Activated T-helper 17 cell treated with anti-CD3 and anti-CD28 coated beads, Interleukin-2, amount 50 U/mL, for 72 hours (primary cell): ENCODE data around the gene GJC2. TPM values are rescaled to one million over a fixed set of nuclear protein-coding genes. Genes with fewer than 3 reads are reported as not detected.

Experiments
- total RNA-seq, 2 donors: library from RNA; stranded (reverse); gene quantifications; one replicate each; pipeline ENCODE4 v1.2.3, GENCODE V29; 2022

Gene GJC2
- total RNA-seq, 2 donors from 2014 or later: 0.43 to 0.61 TPM

Other genes with a start within 250 kb of the GJC2 start
- gene WNT9A, start 202.0 kb upstream of the GJC2 start, total RNA-seq: under 1 TPM; 0.09 to 0.24 TPM
- not detected for gene WNT3A, start 142.9 kb upstream of the GJC2 start, total RNA-seq
- 100 to 1,000 TPM; 288 to 364 TPM for gene ARF1, start 67.2 kb upstream of the GJC2 start, total RNA-seq
- 10 to 100 TPM; 18.3 TPM for gene C1orf35, start 46.6 kb upstream of the GJC2 start, total RNA-seq
- gene MRPL55, start 40.6 kb upstream of the GJC2 start, total RNA-seq: 10 to 100 TPM; 42.3 to 48.6 TPM
- 100 to 1,000 TPM; 284 to 285 TPM for gene GUK1, start 9.7 kb upstream of the GJC2 start, total RNA-seq
- 1 to 10 TPM; 6.6 to 8.8 TPM for gene IBA57, start 15.9 kb downstream of the GJC2 start, total RNA-seq
- 10 to 100 TPM; 10.8 to 60.0 TPM for gene OBSCN, start 58.1 kb downstream of the GJC2 start, total RNA-seq